ENCODE results near the gene C1QL4.

The C1QL4 gene

DNA sequence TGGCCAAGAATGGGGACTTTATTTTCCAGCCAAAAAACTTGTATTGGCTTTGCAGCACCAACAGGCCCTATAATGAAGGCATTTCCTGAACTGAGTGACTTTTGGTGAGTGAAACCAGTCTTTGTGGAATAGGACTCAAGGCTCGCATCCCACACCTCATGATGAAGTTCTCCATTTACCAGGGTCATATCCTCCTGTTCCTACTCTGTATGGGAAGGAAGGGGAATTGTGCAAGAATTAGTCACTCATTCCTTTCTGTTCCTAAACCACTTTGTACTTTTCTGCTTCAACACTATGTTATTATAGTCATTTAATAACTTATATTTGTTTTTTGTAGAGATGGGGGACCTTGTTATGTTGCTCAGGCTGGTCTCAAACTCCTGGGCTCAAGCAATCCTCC is 28.0 kb upstream of the C1QL4 start:
- Mint-ChIP-seq H3K27me3 (peaks cover 12% of the 10 kb centered on the region), H3K27ac (ENCODE audit: low read depth) (no peak overlapping the region), H3K4me3 (no peak overlapping the region), H3K4me1 (peaks cover 19% of the 10 kb centered on the region), H3K9me3 (no peaks in the 10 kb centered on the region), H3K36me3 (ENCODE audit: insufficient read depth) (peaks cover 3% of the 10 kb centered on the region)
- ATAC-seq (replicated peaks; ENCODE audit: extremely low read depth, poor library complexity, severe bottlenecking) (no peak), DNase-seq (ENCODE audit: low spot score in 2 of 2) (no peak)

DNA sequence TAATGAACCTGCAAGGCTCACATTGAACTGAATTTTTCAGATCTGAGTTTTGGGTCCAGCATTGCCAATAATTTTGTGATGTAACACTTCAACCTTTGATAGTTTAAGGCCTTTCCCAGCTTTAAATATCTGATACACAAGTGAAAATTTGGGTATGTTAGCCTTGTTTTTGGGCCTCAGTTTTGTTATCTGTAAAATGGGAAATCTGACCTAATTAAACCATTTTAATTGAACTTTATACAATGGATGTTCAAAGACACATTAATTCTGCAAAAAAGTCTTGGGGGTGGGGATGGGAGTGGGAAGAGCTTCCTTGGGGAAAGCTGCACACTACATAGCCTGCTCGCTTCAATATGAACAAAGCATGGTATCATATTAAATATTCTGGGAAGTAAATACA is 25.1 kb upstream of the C1QL4 start:
- H3K27me3 Mint-ChIP-seq = peaks cover 32% of the 10 kb centered on the region
- no peaks in the 10 kb centered on the region for H3K9me3 Mint-ChIP-seq
- no peak overlapping the region for H3K27ac Mint-ChIP-seq (ENCODE audit: low read depth)
- H3K4me3 Mint-ChIP-seq = no peak overlapping the region
- no peak for ATAC-seq (replicated peaks; ENCODE audit: extremely low read depth, poor library complexity, severe bottlenecking)
- H3K36me3 Mint-ChIP-seq (ENCODE audit: insufficient read depth) = peaks cover 3% of the 10 kb centered on the region
- DNase-seq (ENCODE audit: low spot score in 2 of 2) = no peak
- H3K4me1 Mint-ChIP-seq = no peaks in the 10 kb centered on the region

DNA sequence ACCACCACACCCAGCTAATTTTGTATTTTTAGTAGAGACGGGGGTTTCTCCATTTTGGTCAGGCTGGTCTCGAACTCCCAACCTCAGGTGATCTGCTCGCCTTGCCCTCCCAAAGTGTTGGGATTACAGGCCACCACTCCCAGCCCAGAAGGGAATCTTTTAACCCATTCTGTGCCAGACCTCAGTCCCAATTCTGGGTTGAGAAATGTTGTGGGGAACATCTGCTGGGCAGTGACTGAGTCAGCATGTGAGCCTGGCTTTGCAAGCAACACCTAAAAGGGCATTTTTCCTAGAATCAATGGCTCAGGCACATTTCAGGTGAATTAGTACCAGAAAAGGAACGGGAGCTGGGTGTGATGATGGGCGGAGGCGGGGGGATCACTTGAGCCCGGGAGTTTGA is 22.7 kb upstream of the C1QL4 start:
- H3K9me3 Mint-ChIP-seq = no peaks in the 10 kb centered on the region
- ATAC-seq (replicated peaks; ENCODE audit: extremely low read depth, poor library complexity, severe bottlenecking) (no peak), DNase-seq (ENCODE audit: low spot score in 2 of 2) (no peak)
- no peaks in the 10 kb centered on the region for H3K4me1 Mint-ChIP-seq
- peaks cover 41% of the 10 kb centered on the region for H3K27me3 Mint-ChIP-seq
- H3K4me3 Mint-ChIP-seq = no peak overlapping the region
- H3K27ac Mint-ChIP-seq (ENCODE audit: low read depth) = no peak overlapping the region
- no peaks in the 10 kb centered on the region for H3K36me3 Mint-ChIP-seq (ENCODE audit: insufficient read depth)

DNA sequence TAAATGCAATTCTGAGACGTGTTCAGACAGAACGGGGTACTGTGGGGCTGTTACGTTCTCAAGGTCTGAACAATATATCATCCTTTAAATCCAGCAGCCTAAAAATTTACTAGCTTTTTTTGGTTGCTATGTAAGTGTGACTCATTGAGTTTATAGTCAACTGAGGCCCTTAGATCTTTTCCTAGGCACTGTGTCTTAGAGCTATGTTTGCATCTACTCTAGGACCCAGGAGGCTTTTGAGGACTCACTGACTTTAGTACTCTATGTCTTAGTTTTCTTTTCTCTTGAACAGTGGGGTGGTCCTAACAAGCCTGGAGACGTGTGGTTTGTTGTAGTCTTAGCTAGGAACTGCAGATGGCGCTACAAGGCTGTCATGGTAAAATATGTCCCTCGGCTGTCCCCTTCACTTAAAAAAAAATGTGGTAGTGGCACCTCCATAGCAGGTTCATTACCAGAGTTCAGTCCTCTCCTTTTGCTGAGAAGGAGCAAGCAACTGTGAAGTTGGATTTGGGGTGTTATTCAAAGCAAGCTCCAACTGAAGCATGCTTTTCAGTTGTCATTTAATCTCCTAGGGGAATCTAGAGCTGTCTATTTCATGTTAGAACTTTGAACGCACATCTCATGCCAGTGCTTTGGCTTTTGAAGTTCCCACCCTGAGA is 21.6 kb upstream of the C1QL4 start:
- Mint-ChIP-seq H3K4me3 (no peak overlapping the region), H3K27me3 (peaks cover 47% of the 10 kb centered on the region), H3K4me1 (no peaks in the 10 kb centered on the region), H3K36me3 (ENCODE audit: insufficient read depth) (no peaks in the 10 kb centered on the region), H3K27ac (ENCODE audit: low read depth) (no peak overlapping the region), H3K9me3 (no peaks in the 10 kb centered on the region)
- peak; percentile 33 to 49 for DNase-seq (ENCODE audit: low spot score in 2 of 2)
- ATAC-seq (replicated peaks; ENCODE audit: extremely low read depth, poor library complexity, severe bottlenecking) = peak; percentile 82

DNA sequence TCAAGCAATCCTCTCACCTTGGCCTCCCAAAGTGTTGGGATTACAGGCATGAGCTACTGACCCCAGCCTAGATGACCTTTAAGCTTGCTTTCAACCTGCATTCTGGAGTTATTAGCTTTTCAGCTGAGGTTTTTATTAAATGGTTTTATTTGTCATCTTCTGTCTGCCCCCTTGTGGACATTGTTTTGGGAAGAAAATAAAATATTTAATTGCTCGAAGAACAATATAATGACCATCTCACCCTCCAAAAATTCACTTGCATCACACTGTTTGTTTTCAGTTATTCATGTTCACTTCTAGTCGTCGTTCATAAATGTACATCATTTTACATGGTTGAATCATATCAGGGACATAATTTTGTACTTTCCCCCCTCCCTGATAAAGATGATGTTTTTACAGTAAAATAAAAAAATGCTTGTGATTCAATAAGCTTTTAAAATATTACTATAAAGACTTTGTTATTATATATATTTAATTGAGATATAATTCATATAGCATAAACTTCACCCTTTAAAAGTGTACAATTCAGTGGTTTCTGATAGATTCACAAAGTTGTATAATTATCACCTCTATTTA is 20.2 kb upstream of the C1QL4 start:
- H3K27ac Mint-ChIP-seq (ENCODE audit: low read depth) = no peak overlapping the region
- no peak overlapping the region for H3K4me3 Mint-ChIP-seq
- peaks cover 59% of the 10 kb centered on the region for H3K27me3 Mint-ChIP-seq
- no peaks in the 10 kb centered on the region for H3K36me3 Mint-ChIP-seq (ENCODE audit: insufficient read depth)
- no peaks in the 10 kb centered on the region for H3K9me3 Mint-ChIP-seq
- no peak for ATAC-seq (replicated peaks; ENCODE audit: extremely low read depth, poor library complexity, severe bottlenecking)
- no peak for DNase-seq (ENCODE audit: low spot score in 2 of 2)
- H3K4me1 Mint-ChIP-seq = no peaks in the 10 kb centered on the region

DNA sequence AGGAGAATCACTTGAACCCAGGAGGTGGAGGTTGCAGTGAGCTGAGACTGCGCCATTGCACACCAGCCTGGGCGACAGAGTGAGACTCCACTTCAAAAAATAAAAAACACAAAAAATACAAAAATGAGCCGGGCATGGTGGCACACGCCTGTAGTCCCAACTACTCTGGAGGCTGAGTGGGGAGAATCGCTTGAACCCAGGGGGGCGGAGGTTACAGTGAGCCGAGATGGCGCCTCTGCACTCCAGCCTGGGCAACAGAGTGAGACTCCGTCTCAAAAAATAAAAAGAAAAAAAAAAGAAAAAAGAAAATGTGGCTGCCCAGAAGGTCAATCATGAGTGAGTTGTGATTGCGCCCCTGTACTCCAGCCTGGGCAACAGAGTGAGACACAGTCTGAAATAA is 18.9 kb upstream of the C1QL4 start:
- H3K27me3 Mint-ChIP-seq = peaks cover 66% of the 10 kb centered on the region
- DNase-seq (ENCODE audit: low spot score in 2 of 2) (no peak), ATAC-seq (replicated peaks; ENCODE audit: extremely low read depth, poor library complexity, severe bottlenecking) (no peak)
- H3K27ac Mint-ChIP-seq (ENCODE audit: low read depth) = no peak overlapping the region
- H3K9me3 Mint-ChIP-seq = no peaks in the 10 kb centered on the region
- H3K4me3 Mint-ChIP-seq = no peak overlapping the region
- H3K4me1 Mint-ChIP-seq = no peaks in the 10 kb centered on the region
- H3K36me3 Mint-ChIP-seq (ENCODE audit: insufficient read depth) = no peaks in the 10 kb centered on the region

DNA sequence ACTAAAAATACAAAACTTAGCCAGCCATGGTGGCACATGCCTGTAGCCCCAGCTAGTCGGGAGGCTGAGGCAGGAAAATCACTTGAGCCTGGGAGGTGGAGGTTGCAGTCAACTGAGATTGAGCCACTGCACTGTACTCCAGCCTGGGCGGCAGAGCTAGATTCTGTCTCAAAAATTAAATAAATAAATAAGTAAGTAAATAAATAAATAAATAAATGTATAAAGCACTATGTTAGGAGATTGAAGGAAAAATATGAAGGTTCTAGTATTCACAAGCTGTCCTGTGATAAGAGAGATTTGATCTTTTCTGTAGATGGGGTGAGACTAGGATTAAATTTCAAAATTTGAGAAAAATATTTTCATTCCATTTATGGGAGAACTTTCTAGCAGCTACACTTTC is 15.4 kb upstream of the C1QL4 start:
- ATAC-seq (replicated peaks; ENCODE audit: extremely low read depth, poor library complexity, severe bottlenecking) (no peak), DNase-seq (ENCODE audit: low spot score in 2 of 2) (no peak)
- Mint-ChIP-seq H3K9me3 (no peaks in the 10 kb centered on the region), H3K4me3 (no peak overlapping the region), H3K27ac (ENCODE audit: low read depth) (no peak overlapping the region), H3K36me3 (ENCODE audit: insufficient read depth) (peaks cover 2% of the 10 kb centered on the region), H3K4me1 (peaks cover 1% of the 10 kb centered on the region), H3K27me3 (peaks cover 78% of the 10 kb centered on the region)

DNA sequence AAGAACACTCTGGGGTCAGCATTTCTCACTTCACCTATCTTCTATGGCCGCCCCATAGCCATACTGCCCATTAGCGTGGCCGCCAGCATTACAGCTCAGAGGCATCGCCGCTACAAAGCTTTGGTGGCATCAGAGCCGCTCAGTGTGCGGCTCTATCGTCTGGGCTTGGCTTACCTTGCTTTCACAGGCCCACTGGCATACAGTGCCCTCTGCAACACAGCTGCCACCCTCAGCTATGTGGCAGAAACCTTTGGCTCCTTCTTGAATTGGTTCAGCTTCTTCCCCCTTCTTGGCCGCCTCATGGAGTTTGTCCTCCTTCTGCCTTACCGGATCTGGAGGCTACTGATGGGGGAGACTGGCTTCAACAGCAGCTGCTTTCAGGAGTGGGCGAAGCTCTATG is 12.3 kb upstream of the C1QL4 start:
- Mint-ChIP-seq H3K27ac (ENCODE audit: low read depth) (no peak overlapping the region), H3K9me3 (no peaks in the 10 kb centered on the region), H3K4me3 (no peak overlapping the region), H3K27me3 (peaks cover 82% of the 10 kb centered on the region), H3K36me3 (ENCODE audit: insufficient read depth) (peaks cover 10% of the 10 kb centered on the region), H3K4me1 (peaks cover 21% of the 10 kb centered on the region)
- DNase-seq (ENCODE audit: low spot score in 2 of 2) (no peak), ATAC-seq (replicated peaks; ENCODE audit: extremely low read depth, poor library complexity, severe bottlenecking) (no peak)

DNA sequence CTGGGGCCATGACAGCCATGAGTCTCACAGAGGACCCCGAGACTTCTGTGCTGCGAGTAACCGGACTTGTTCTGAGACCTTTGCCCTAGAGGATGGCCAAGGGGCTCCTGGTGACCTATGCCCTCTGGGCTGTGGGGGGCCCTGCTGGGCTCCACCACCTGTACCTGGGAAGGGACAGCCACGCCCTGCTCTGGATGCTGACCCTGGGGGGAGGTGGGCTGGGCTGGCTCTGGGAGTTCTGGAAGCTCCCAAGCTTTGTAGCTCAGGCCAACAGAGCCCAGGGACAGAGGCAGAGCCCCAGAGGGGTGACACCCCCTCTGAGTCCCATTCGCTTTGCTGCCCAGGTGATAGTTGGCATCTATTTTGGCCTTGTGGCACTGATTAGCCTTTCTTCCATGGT is 11.8 kb upstream of the C1QL4 start:
- H3K27ac Mint-ChIP-seq (ENCODE audit: low read depth) = no peak overlapping the region
- no peak for ATAC-seq (replicated peaks; ENCODE audit: extremely low read depth, poor library complexity, severe bottlenecking)
- H3K4me3 Mint-ChIP-seq = no peak overlapping the region
- peaks cover 10% of the 10 kb centered on the region for H3K36me3 Mint-ChIP-seq (ENCODE audit: insufficient read depth)
- peaks cover 79% of the 10 kb centered on the region for H3K27me3 Mint-ChIP-seq
- no peak for DNase-seq (ENCODE audit: low spot score in 2 of 2)
- H3K4me1 Mint-ChIP-seq = peaks cover 21% of the 10 kb centered on the region
- no peaks in the 10 kb centered on the region for H3K9me3 Mint-ChIP-seq

DNA sequence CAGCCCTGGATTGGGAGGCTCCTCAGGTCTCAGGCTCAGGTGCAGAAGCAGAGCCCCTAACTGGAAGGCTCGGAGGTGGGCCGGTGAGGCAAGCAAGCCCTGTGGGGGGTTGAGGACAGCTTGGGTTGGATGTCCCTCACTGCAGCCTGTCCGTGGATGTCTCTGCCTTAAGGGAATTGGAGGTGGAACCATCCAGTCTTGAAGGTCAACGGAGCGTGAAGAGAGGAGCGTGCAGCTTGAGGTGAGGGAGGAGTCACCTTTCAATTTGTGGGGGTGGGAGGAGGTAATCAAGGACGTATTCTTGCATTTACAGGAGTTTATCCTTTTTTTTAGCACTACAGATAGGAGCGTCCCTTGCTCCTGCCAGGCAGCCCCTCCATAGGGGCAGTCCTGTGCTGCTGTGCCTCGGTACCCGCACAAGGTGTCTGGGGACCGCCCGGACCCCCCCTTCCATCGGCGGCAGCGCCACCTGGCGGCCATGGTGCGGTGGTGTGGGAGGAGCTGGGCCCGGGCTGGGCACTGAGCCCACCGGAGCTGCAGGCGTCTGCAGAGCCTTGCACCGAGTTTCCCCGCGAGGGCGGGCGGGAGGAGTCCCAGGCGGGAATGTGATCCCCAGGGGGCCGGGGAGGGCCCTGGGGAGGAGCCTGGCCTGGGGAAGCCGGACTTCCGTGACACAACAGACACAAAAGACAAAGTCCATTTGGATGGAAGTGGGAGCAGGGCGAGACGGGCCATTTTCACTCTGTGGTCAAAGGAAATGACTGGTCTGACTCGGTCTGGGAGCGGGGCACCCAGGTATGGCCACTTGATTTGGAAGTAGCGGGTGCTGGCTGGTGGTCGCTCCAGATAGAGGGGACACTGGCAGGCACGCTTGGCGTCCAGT is 10.6 kb upstream of the C1QL4 start:
- Mint-ChIP-seq H3K9me3 (no peaks in the 10 kb centered on the region), H3K4me1 (peaks cover 32% of the 10 kb centered on the region), H3K27me3 (peaks cover 71% of the 10 kb centered on the region), H3K4me3 (peak overlapping the region; percentile 83), H3K27ac (ENCODE audit: low read depth) (peak overlapping the region; percentile 73), H3K36me3 (ENCODE audit: insufficient read depth) (peaks cover 11% of the 10 kb centered on the region)
- ATAC-seq (replicated peaks; ENCODE audit: extremely low read depth, poor library complexity, severe bottlenecking) = peak; percentile 83
- DNase-seq (ENCODE audit: low spot score in 2 of 2) = peak; percentile 69 to 80

DNA sequence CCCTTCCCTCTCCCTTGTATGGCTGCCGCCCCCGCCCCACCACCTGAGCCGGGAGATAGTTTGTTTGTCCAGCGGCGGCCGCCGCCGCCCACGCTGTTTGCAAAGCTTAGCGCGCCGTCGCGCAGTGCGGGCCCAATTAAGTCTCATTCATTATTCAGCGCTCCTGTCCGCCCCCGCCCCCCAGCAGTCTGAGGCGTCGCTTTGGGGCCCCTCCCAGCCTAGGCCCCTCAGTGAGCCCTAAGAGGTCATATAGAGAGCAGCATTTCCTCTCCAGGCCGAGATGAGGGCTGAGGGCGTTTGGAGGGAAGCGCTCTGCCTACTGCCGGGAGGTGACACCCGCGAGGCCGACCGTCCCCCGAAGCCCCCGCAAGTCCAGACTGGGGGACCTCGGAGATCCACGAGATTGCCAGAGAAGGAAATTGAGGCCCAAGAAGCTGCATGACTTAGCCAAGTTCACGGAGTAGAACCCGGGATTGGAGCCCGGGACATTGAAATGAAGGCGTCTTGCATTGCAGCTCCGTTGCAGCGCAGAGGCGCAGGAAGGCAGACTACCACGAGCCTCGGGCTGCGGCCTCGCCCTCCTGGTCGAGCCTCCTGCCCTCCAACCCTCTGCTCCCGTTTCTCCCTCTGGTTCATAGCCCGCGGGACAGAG is 9.8 kb upstream of the C1QL4 start, which contains the start of gene DNAJC22:
TSS of gene DNAJC22 (plus strand) at position 230 of the 652 bp plus-strand sequence. CDS start 1,985 bp downstream, outside the sequence.
- no peaks in the 10 kb centered on the region for H3K9me3 Mint-ChIP-seq
- peak within 1 kb of the TSS; percentile 73 for H3K27ac Mint-ChIP-seq (ENCODE audit: low read depth)
- peaks cover 63% of the 10 kb centered on the region for H3K27me3 Mint-ChIP-seq
- H3K4me3 Mint-ChIP-seq = peak within 1 kb of the TSS; percentile 83
- no peak for DNase-seq (ENCODE audit: low spot score in 2 of 2)
- peaks cover 34% of the 10 kb centered on the region for H3K4me1 Mint-ChIP-seq
- H3K36me3 Mint-ChIP-seq (ENCODE audit: insufficient read depth) = peaks cover 12% of the 10 kb centered on the region
- peak; percentile 29 for ATAC-seq (replicated peaks; ENCODE audit: extremely low read depth, poor library complexity, severe bottlenecking)

DNA sequence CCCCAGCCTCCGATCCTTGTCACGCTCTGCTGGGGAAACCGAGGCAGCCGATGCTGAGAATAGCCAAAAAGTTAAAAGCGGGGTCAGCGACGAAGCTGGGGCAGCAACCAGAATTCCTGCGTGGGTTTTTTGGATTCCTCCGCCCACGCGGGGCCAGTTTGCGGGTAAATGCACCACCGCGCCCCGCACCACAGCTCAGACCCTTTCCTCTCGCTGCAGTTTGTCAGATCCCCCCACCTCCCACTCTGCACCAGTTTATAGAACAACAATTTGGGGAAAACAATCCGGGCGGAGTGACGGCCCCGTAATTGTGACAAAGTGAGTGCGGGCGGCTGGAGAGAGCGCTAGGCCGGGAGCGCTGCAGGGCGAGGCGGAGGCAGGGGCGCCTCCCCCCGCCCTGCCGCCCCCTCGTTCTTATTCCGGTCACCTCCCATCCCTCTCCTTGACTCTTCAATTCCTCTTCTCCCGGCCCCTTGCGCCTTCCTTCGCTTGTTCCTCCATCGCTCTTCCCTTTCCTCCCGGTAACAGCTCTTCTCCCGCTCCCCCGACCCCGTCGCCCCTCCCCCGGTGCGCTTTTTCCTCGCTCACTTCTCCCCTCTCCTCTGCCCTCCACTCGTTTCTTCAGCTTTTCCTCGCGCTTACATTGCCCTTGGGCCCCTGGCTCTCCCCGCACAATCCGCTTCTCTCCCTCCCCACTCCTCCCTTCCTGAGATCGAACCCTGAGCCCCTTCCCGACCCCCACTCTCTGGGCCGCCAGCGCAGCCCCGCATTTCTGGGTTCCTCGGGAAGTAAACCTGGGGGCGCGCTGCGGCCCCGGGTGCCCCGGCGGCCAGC is 9.1 kb upstream of the C1QL4 start:
- Mint-ChIP-seq H3K4me3 (peak overlapping the region; percentile 83), H3K27ac (ENCODE audit: low read depth) (peak overlapping the region; percentile 73)

More for the DNA sequence above, 9.1 kb upstream of the C1QL4 start:
- DNase-seq (ENCODE audit: low spot score in 2 of 2) (no peak), ATAC-seq (replicated peaks; ENCODE audit: extremely low read depth, poor library complexity, severe bottlenecking) (no peak)
- peaks cover 12% of the 10 kb centered on the region for H3K36me3 Mint-ChIP-seq (ENCODE audit: insufficient read depth)
- H3K4me1 Mint-ChIP-seq = peaks cover 34% of the 10 kb centered on the region
- H3K9me3 Mint-ChIP-seq = no peaks in the 10 kb centered on the region
- peaks cover 56% of the 10 kb centered on the region for H3K27me3 Mint-ChIP-seq

Measured in central memory CD8-positive, alpha-beta T cell (primary cell).